Measurements from ENCODE around the gene RIPK1.

DNA sequence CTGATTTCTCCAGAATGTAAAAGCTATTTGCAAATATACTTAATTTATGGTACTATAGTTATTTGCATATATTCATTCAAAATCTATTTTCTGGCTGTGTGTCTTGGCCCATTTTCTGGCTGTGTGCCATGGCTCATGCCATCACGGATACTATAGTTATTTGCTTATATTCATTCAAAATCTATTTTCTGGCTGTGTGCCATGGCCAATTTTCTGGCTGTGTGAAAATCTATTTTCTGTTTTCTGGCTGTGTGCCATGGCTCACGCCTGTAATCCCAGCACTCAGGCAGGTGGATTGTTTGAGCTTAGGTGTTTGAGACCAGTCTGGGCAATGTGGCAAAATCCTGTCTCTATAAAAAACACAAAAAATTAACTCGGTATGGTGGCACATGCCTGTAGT lies 28.9 kb upstream of the RIPK1 start:
- TF ChIP-seq, protein P1, sequence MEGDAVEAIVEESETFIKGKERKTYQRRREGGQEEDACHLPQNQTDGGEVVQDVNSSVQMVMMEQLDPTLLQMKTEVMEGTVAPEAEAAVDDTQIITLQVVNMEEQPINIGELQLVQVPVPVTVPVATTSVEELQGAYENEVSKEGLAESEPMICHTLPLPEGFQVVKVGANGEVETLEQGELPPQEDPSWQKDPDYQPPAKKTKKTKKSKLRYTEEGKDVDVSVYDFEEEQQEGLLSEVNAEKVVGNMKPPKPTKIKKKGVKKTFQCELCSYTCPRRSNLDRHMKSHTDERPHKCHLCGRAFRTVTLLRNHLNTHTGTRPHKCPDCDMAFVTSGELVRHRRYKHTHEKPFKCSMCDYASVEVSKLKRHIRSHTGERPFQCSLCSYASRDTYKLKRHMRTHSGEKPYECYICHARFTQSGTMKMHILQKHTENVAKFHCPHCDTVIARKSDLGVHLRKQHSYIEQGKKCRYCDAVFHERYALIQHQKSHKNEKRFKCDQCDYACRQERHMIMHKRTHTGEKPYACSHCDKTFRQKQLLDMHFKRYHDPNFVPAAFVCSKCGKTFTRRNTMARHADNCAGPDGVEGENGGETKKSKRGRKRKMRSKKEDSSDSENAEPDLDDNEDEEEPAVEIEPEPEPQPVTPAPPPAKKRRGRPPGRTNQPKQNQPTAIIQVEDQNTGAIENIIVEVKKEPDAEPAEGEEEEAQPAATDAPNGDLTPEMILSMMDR (IDR thresholded peaks at IDR 0.05; ENCODE audit: insufficient read depth, low read length, poor library complexity, severe bottlenecking), result no peak
- TF ChIP-seq EZH2phosphoT487 (conservative IDR thresholded peaks at IDR 0.05; ENCODE audit: low read length), result no peak

All from SU-DHL-6 (cell line).